BJ (cell line): ENCODE data around the gene KCTD20. TPM values are rescaled to one million over a fixed set of nuclear protein-coding genes. Genes with fewer than 3 reads are reported as not detected.

Experiments used
- CTCF ChIA-PET: fragments of 350-600 bp; formaldehyde crosslinking; extraction: SDS; loops from one replicate; lab custom pipeline; 2021; ENCODE audit warnings: antibody characterized with exemption, inconsistent platforms; lab: Yijun Ruan, JAX
- POLR2A ChIA-PET: fragments of 300-600 bp; sonication (Branson Sonifier 250); formaldehyde crosslinking; extraction: SDS; loops from one replicate; lab custom pipeline; 2021; ENCODE audit warnings: antibody characterized with exemption; lab: Charles Lee
- DNase-seq: peaks from one replicate; pipeline ENCODE4 v3.0.0-alpha.2; 2011; ENCODE audit warnings: low read depth
- H3K27me3 ChIP-seq: 2 replicates; pipeline ENCODE4 v1.6.0; 2011; ENCODE audit warnings: low read length; ENCODE audit not compliant: control insufficient read depth, insufficient read depth
- H3K36me3 ChIP-seq: 2 replicates; pipeline ENCODE4 v1.5.1; 2011; ENCODE audit warnings: low read length; ENCODE audit not compliant: control insufficient read depth, insufficient read depth
- H3K4me3 ChIP-seq: 2 replicates; pipeline ENCODE4 v1.5.1; 2011; ENCODE audit warnings: low read depth, mild to moderate bottlenecking, control low read depth, low read length
- CTCF ChIP-seq: IDR thresholded peaks from 2 replicates; pipeline ENCODE4 v1.5.1; 2011; ENCODE audit warnings: low read depth, mild to moderate bottlenecking, control low read depth, inconsistent platforms, low read length, moderate library complexity; ENCODE audit not compliant: insufficient read depth
- polyA plus RNA-seq: library from polyadenylated mRNA; depleted of rRNA; stranded (reverse); fragments of >200 nt; gene quantifications from 2 replicates; pipeline ENCODE4 v1.2.3, GENCODE V29; 2011

The KCTD20 gene
- polyA plus RNA-seq, 1 experiment: 123 TPM

- ChIA-PET POLR2A (no interaction called here), CTCF (no interaction called here)
- peaks cover 12% of the 10 kb centered on the region for H3K36me3 ChIP-seq
- no peaks in the 10 kb centered on the region for H3K27me3 ChIP-seq
- no peak for DNase-seq
- H3K4me3 ChIP-seq: no peak overlapping the region
- no peak for TF ChIP-seq CTCF
Observed at GRCh38 chr6:36484736-36485135, 41.9 kb downstream of the KCTD20 start.

- ChIA-PET POLR2A (no interaction called here), CTCF (interaction anchor here (2.1 kb wide), 1 partner anchor 9 kb away, joined by 9 read pairs; no protein-coding TSS in a partner anchor)
- Histone ChIP-seq H3K27me3 (no peaks in the 10 kb centered on the region), H3K4me3 (no peak overlapping the region), H3K36me3 (peaks cover 9% of the 10 kb centered on the region)
- no peak for DNase-seq
- no peak for TF ChIP-seq CTCF
Observed at GRCh38 chr6:36487698-36488097, 44.9 kb downstream of the KCTD20 start.

- CTCF ChIA-PET: interaction anchor here (1.2 to 2.1 kb wide), 2 partner anchors 9 to 10 kb away, joined by 4 to 9 read pairs; no protein-coding TSS in a partner anchor
- POLR2A ChIA-PET: no interaction called here
- TF ChIP-seq CTCF: no peak
- Histone ChIP-seq H3K4me3 (no peak overlapping the region), H3K27me3 (no peaks in the 10 kb centered on the region), H3K36me3 (peaks cover 9% of the 10 kb centered on the region)
- no peak for DNase-seq
Observed at GRCh38 chr6:36488221-36488620, 45.4 kb downstream of the KCTD20 start.

DNA sequence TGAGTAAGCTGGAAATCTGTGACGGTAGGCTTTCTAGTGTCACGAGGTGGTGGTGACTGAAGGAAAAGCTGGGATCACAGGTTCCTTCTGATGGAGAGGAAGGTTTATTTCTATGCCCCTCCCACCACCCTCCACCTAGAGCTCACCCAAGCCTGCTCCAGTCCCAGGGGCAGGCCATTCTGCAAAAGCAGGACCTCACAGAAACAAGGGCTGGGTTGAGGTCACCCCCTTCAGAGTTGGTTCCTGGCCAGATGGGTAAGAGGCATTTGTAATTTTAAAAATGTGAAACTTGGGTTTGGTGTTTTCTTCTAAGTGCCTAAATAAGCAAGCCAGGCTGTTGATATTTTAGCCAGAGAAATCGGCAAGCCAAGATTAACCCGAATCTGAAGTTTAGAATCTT lies 46.6 kb downstream of the KCTD20 start:
- ChIA-PET CTCF (no interaction called here), POLR2A (no interaction called here)
- no peak overlapping the region for H3K4me3 ChIP-seq
- no peaks in the 10 kb centered on the region for H3K27me3 ChIP-seq
- peaks cover 13% of the 10 kb centered on the region for H3K36me3 ChIP-seq
- no peak for TF ChIP-seq CTCF
- DNase-seq: no peak

GRCh38 chr6:36491378-36491965 lies 48.7 kb downstream of the KCTD20 start:
- POLR2A ChIA-PET: no interaction called here
- Histone ChIP-seq H3K4me3 (no peak overlapping the region), H3K36me3 (peaks cover 13% of the 10 kb centered on the region), H3K27me3 (no peaks in the 10 kb centered on the region)
- DNase-seq: no peak
- no peak for TF ChIP-seq CTCF
- CTCF ChIA-PET: interaction anchor here (1.6 kb wide), 1 partner anchor 10 kb away, joined by 3 read pairs; no protein-coding TSS in a partner anchor
